GM23338 (cell line): ENCODE results near the gene PPDPF. TPM values are rescaled to one million over a fixed set of nuclear protein-coding genes. Genes with fewer than 3 reads are reported as not detected.

ENCODE experiments used
- ATAC-seq: fragments of 200-7000 bp; cut with Tn5 transposase; 3 replicates; pipeline ENCODE4 v1.9.1; 2020
- DNase-seq: peaks from one replicate; pipeline ENCODE4 v3.0.0-alpha.2; 2015; ENCODE audit warnings: low spot score
- H2AFZ ChIP-seq: fragments of 200-600 bp; sonication (generic); 2 replicates; pipeline ENCODE4 v1.8.0; 2016; ENCODE audit warnings: antibody characterized with exemption, mild to moderate bottlenecking, moderate library complexity
- H3F3A ChIP-seq: fragments of 200-600 bp; sonication (generic); replicated peaks from 2 replicates; pipeline ENCODE4 v1.8.0; 2017; ENCODE audit warnings: antibody characterized with exemption, mixed run types, low read depth
- H3K27ac ChIP-seq: fragments of 200-600 bp; sonication (generic); 2 replicates; pipeline ENCODE4 v1.6.1; 2016; ENCODE audit warnings: low read depth
- H3K27me3 ChIP-seq: fragments of 200-600 bp; sonication (generic); 2 replicates; pipeline ENCODE4 v1.8.0; 2016; ENCODE audit warnings: mild to moderate bottlenecking, mixed run types, moderate library complexity; ENCODE audit not compliant: insufficient read depth
- H3K36me3 ChIP-seq: fragments of 200-600 bp; sonication (generic); 2 replicates; pipeline ENCODE4 v1.8.0; 2016; ENCODE audit warnings: mild to moderate bottlenecking; ENCODE audit not compliant: insufficient read depth
- H3K4me1 ChIP-seq: fragments of 200-600 bp; sonication (generic); 2 replicates; pipeline ENCODE4 v1.8.0; 2016; ENCODE audit warnings: mild to moderate bottlenecking, moderate library complexity; ENCODE audit not compliant: insufficient read depth
- H3K4me2 ChIP-seq: fragments of 200-600 bp; sonication (generic); 2 replicates; pipeline ENCODE4 v1.7.1; 2017; ENCODE audit warnings: mixed run types
- H3K4me3 ChIP-seq: fragments of 200-600 bp; sonication (generic); 2 replicates; pipeline ENCODE4 v1.6.1; 2016; ENCODE audit warnings: mixed run types
- H3K79me2 ChIP-seq: fragments of 200-600 bp; sonication (generic); replicated peaks from 2 replicates; pipeline ENCODE4 v1.8.0; 2017; ENCODE audit warnings: mild to moderate bottlenecking; ENCODE audit not compliant: insufficient read depth
- H3K9me2 ChIP-seq: fragments of 200-600 bp; sonication (generic); 2 replicates; pipeline ENCODE4 v1.8.0; 2017; ENCODE audit not compliant: insufficient read depth
- H4K20me1 ChIP-seq: fragments of 200-600 bp; sonication (generic); replicated peaks from 2 replicates; pipeline ENCODE4 v1.8.0; 2017; ENCODE audit warnings: mild to moderate bottlenecking; ENCODE audit not compliant: insufficient read depth
- H3K27ac Mint-ChIP-seq: 2 replicates; pipeline ENCODE4 v1.8.0; 2020; ENCODE audit warnings: inconsistent platforms, mild to moderate bottlenecking, moderate library complexity, mixed read lengths
- H3K27me3 Mint-ChIP-seq: 3 replicates; pipeline ENCODE4 v1.8.0; 2022; ENCODE audit warnings: low read depth, mild to moderate bottlenecking, moderate library complexity, mixed read lengths, inconsistent platforms; ENCODE audit not compliant: insufficient read depth, poor library complexity
- H3K36me3 Mint-ChIP-seq: 3 replicates; pipeline ENCODE4 v1.8.0; 2021; ENCODE audit warnings: low read depth, mild to moderate bottlenecking, inconsistent platforms, moderate library complexity, mixed read lengths
- H3K4me1 Mint-ChIP-seq: 3 replicates; pipeline ENCODE4 v1.8.0; 2020; ENCODE audit warnings: mild to moderate bottlenecking, inconsistent platforms, mixed read lengths
- H3K4me3 Mint-ChIP-seq: 3 replicates; pipeline ENCODE4 v1.8.0; 2021; ENCODE audit warnings: moderate library complexity, mild to moderate bottlenecking, inconsistent platforms, mixed read lengths
- H3K9me3 Mint-ChIP-seq: 3 replicates; pipeline ENCODE4 v1.8.0; 2020; ENCODE audit warnings: moderate library complexity, mild to moderate bottlenecking, inconsistent platforms, mixed read lengths
- CTCF ChIP-seq, 2 experiments: fragments of 200-600 bp in 1 of 2; sonication (generic) in 1 of 2; conservative IDR thresholded peaks; 2 replicates each; pipeline versions ENCODE4 v1.5.1 to v1.6.1; 2016 to 2017; ENCODE audit warnings: antibody characterized with exemption in 2 of 2, low read depth in 2 of 2, mild to moderate bottlenecking in 2 of 2, moderate library complexity in 1 of 2
- polyA plus RNA-seq: library from polyadenylated mRNA; unstranded; fragments of >200 nt; fragmentation: Nextera tagmentation; extraction: Ambion mirVana; gene quantifications from 2 replicates; pipeline ENCODE4 v1.2.1, GENCODE V29; 2016
- total RNA-seq: library from RNA; depleted of rRNA; stranded (reverse); fragments of >200 nt; shearing (Covaris generic); gene quantifications from 2 replicates; pipeline ENCODE4 v1.2.3, GENCODE V29; 2014
- TF ChIP-seq, protein P1 (sequence below): fragments of 250-450 bp; sonication (Bioruptor Pico); IDR thresholded peaks from 2 replicates; pipeline ENCODE4 v1.5.0; 2020; ENCODE audit warnings: mild to moderate bottlenecking, moderate library complexity

Gene PPDPF
- total and polyA plus RNA-seq, 2 experiments from 2014 or later = 83.9 to 141 TPM

GRCh38 chr20:63518351-63518861 is 2.2 kb upstream of the PPDPF start:
- Histone ChIP-seq H3K9me2 (no peaks in the 10 kb centered on the region), H3K27ac (no peak overlapping the region), H3K36me3 (no peaks in the 10 kb centered on the region), H3F3A (peaks cover 6% of the 10 kb centered on the region; the same call in 1 of the 2 replicates), H3K4me2 (peak overlapping the region; percentile 48; the same call in 1 of the 2 replicates), H3K4me1 (peaks cover 12% of the 10 kb centered on the region; the same call in 1 of the 2 replicates), H3K4me3 (no peak overlapping the region), H2AFZ (no peak overlapping the region), H3K79me2 (peaks cover 4% of the 10 kb centered on the region; the same call in 1 of the 2 replicates), H3K27me3 (no peaks in the 10 kb centered on the region), H4K20me1 (no peaks in the 10 kb centered on the region; the same call in 1 of the 2 replicates)
- H3K4me3 Mint-ChIP-seq = peak overlapping the region; percentile 89
- no peak overlapping the region for H3K27ac Mint-ChIP-seq
- DNase-seq = no peak
- peak; percentile 16 to 24; a peak in 3 of 4 replicates for TF ChIP-seq CTCF (conservative IDR thresholded peaks at IDR 0.05; ENCODE audit: low read depth in 2 of 2)
- TF ChIP-seq, protein P1, sequence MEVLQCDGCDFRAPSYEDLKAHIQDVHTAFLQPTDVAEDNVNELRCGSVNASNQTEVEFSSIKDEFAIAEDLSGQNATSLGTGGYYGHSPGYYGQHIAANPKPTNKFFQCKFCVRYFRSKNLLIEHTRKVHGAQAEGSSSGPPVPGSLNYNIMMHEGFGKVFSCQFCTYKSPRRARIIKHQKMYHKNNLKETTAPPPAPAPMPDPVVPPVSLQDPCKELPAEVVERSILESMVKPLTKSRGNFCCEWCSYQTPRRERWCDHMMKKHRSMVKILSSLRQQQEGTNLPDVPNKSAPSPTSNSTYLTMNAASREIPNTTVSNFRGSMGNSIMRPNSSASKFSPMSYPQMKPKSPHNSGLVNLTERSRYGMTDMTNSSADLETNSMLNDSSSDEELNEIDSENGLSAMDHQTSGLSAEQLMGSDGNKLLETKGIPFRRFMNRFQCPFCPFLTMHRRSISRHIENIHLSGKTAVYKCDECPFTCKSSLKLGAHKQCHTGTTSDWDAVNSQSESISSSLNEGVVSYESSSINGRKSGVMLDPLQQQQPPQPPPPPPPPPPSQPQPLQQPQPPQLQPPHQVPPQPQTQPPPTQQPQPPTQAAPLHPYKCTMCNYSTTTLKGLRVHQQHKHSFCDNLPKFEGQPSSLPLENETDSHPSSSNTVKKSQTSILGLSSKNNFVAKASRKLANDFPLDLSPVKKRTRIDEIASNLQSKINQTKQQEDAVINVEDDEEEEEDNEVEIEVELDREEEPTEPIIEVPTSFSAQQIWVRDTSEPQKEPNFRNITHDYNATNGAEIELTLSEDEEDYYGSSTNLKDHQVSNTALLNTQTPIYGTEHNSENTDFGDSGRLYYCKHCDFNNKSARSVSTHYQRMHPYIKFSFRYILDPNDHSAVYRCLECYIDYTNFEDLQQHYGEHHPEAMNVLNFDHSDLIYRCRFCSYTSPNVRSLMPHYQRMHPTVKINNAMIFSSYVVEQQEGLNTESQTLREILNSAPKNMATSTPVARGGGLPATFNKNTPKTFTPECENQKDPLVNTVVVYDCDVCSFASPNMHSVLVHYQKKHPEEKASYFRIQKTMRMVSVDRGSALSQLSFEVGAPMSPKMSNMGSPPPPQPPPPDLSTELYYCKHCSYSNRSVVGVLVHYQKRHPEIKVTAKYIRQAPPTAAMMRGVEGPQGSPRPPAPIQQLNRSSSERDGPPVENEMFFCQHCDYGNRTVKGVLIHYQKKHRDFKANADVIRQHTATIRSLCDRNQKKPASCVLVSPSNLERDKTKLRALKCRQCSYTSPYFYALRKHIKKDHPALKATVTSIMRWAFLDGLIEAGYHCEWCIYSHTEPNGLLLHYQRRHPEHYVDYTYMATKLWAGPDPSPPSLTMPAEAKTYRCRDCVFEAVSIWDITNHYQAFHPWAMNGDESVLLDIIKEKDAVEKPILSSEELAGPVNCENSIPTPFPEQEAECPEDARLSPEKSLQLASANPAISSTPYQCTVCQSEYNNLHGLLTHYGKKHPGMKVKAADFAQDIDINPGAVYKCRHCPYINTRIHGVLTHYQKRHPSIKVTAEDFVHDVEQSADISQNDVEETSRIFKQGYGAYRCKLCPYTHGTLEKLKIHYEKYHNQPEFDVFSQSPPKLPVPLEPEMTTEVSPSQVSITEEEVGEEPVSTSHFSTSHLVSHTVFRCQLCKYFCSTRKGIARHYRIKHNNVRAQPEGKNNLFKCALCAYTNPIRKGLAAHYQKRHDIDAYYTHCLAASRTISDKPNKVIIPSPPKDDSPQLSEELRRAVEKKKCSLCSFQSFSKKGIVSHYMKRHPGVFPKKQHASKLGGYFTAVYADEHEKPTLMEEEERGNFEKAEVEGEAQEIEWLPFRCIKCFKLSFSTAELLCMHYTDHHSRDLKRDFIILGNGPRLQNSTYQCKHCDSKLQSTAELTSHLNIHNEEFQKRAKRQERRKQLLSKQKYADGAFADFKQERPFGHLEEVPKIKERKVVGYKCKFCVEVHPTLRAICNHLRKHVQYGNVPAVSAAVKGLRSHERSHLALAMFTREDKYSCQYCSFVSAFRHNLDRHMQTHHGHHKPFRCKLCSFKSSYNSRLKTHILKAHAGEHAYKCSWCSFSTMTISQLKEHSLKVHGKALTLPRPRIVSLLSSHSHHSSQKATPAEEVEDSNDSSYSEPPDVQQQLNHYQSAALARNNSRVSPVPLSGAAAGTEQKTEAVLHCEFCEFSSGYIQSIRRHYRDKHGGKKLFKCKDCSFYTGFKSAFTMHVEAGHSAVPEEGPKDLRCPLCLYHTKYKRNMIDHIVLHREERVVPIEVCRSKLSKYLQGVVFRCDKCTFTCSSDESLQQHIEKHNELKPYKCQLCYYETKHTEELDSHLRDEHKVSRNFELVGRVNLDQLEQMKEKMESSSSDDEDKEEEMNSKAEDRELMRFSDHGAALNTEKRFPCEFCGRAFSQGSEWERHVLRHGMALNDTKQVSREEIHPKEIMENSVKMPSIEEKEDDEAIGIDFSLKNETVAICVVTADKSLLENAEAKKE (CRISPR knock-in tag) = no peak
- peaks cover 24% of the 10 kb centered on the region for H3K36me3 Mint-ChIP-seq
- H3K9me3 Mint-ChIP-seq = peaks cover 16% of the 10 kb centered on the region; the same call in 2 of the 3 replicates
- H3K27me3 Mint-ChIP-seq = peaks cover 15% of the 10 kb centered on the region
- H3K4me1 Mint-ChIP-seq = peaks cover 14% of the 10 kb centered on the region
- 0 out of 3 replicates have a peak, but pooled peaks have one; percentile 0 for ATAC-seq
